GM23338 (cell line): ENCODE measurements around the gene ESYT2.

Experiments used
- CREB1 ChIP-seq: fragments of 250-450 bp; sonication (Bioruptor Pico); IDR thresholded peaks from 2 replicates; pipeline ENCODE4 v1.5.0; 2020; ENCODE audit warnings: low read depth, mild to moderate bottlenecking, moderate library complexity
- EZH2 ChIP-seq: fragments of 200-600 bp; sonication (generic); IDR thresholded peaks from one replicate; pipeline ENCODE4 v1.8.0; 2017; ENCODE audit warnings: antibody characterized with exemption, mild to moderate bottlenecking, low read depth; ENCODE audit not compliant: unreplicated experiment
- EZH2phosphoT487 ChIP-seq: fragments of 200-600 bp; sonication (generic); IDR thresholded peaks from one replicate; pipeline ENCODE4 v1.8.1; 2018; ENCODE audit warnings: antibody characterized with exemption; ENCODE audit not compliant: unreplicated experiment
- NANOG ChIP-seq: IDR thresholded peaks from 2 replicates; pipeline ENCODE4 v1.6.1; 2016; ENCODE audit warnings: antibody characterized with exemption, borderline replicate concordance
- POLR2AphosphoS5 ChIP-seq: IDR thresholded peaks from 2 replicates; pipeline ENCODE4 v1.6.1; 2016; ENCODE audit warnings: antibody characterized with exemption, low read depth
- ZNF114 ChIP-seq: fragments of 250-450 bp; sonication (Bioruptor Pico); IDR thresholded peaks from 2 replicates; pipeline ENCODE4 v1.5.0; 2020; ENCODE audit warnings: mild to moderate bottlenecking, moderate library complexity
- TF ChIP-seq, protein P1 (sequence below), 2 experiments: fragments of 200-600 bp in 1 of 2; sonication (generic) in 1 of 2; conservative IDR thresholded peaks; 2 replicates each; pipeline versions ENCODE4 v1.5.1 to v1.6.1; 2016 to 2017; ENCODE audit warnings: antibody characterized with exemption in 2 of 2, low read depth in 2 of 2, mild to moderate bottlenecking in 2 of 2, moderate library complexity in 1 of 2
- TF ChIP-seq, protein P2 (sequence below): IDR thresholded peaks from one replicate; pipeline ENCODE4 v1.6.1; 2018; ENCODE audit warnings: antibody characterized with exemption; ENCODE audit not compliant: unreplicated experiment
- TF ChIP-seq, protein P3 (sequence below): IDR thresholded peaks from 2 replicates; pipeline ENCODE4 v1.6.1; 2016; ENCODE audit warnings: antibody characterized with exemption

DNA sequence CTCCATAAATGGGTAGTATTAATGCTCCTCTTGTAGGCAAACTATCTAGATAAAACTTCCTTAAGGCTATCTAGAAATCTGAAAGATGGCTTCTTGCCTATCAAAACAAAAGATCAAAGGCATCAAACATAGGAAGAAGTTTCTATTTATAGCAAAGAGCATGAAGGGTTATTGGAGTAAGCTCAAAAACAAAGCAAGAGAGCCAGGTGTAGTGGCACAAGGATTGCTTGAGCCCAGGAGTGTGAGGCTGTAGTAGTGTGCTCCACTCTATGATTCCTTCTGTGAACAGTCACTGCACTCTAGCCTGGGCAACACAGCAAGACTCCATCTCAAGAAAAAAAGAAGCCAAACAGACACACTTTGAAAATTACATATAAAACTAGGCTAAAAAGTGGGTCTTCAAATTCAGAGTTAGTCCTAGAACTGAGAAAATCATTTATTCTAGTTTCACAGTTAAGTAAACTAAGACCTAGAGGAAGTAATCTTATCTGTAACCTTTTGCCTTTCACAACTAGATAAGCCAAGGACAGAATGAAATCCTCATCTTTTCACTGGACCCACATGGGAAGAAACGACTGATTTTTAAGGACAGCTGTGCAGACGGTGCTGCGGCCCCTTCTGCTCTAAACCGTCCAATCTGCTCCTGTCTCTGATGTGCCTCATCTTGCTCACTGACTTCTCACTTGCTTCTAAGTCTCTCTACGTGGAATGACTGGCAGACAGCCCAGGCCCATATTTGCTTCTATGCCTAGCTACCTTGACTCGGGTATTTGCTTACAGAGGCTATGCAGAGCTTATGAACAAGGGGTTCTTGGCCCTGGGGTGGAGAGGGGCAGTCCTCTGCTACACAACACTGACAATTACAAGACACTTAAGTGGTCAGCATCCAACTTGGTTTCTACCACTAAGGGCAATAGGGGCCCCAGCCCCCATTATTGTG is 50.0 kb downstream of the ESYT2 start:
- TF ChIP-seq, protein P1, sequence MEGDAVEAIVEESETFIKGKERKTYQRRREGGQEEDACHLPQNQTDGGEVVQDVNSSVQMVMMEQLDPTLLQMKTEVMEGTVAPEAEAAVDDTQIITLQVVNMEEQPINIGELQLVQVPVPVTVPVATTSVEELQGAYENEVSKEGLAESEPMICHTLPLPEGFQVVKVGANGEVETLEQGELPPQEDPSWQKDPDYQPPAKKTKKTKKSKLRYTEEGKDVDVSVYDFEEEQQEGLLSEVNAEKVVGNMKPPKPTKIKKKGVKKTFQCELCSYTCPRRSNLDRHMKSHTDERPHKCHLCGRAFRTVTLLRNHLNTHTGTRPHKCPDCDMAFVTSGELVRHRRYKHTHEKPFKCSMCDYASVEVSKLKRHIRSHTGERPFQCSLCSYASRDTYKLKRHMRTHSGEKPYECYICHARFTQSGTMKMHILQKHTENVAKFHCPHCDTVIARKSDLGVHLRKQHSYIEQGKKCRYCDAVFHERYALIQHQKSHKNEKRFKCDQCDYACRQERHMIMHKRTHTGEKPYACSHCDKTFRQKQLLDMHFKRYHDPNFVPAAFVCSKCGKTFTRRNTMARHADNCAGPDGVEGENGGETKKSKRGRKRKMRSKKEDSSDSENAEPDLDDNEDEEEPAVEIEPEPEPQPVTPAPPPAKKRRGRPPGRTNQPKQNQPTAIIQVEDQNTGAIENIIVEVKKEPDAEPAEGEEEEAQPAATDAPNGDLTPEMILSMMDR (conservative IDR thresholded peaks at IDR 0.05; ENCODE audit: low read depth in 2 of 2): no peak
- TF ChIP-seq EZH2phosphoT487: no peak
- no peak for TF ChIP-seq POLR2AphosphoS5
- no peak for TF ChIP-seq EZH2
- no peak for TF ChIP-seq NANOG
- no peak for TF ChIP-seq CREB1 (CRISPR knock-in tag)
- TF ChIP-seq, protein P2, sequence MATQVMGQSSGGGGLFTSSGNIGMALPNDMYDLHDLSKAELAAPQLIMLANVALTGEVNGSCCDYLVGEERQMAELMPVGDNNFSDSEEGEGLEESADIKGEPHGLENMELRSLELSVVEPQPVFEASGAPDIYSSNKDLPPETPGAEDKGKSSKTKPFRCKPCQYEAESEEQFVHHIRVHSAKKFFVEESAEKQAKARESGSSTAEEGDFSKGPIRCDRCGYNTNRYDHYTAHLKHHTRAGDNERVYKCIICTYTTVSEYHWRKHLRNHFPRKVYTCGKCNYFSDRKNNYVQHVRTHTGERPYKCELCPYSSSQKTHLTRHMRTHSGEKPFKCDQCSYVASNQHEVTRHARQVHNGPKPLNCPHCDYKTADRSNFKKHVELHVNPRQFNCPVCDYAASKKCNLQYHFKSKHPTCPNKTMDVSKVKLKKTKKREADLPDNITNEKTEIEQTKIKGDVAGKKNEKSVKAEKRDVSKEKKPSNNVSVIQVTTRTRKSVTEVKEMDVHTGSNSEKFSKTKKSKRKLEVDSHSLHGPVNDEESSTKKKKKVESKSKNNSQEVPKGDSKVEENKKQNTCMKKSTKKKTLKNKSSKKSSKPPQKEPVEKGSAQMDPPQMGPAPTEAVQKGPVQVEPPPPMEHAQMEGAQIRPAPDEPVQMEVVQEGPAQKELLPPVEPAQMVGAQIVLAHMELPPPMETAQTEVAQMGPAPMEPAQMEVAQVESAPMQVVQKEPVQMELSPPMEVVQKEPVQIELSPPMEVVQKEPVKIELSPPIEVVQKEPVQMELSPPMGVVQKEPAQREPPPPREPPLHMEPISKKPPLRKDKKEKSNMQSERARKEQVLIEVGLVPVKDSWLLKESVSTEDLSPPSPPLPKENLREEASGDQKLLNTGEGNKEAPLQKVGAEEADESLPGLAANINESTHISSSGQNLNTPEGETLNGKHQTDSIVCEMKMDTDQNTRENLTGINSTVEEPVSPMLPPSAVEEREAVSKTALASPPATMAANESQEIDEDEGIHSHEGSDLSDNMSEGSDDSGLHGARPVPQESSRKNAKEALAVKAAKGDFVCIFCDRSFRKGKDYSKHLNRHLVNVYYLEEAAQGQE: no peak
- TF ChIP-seq, protein P3, sequence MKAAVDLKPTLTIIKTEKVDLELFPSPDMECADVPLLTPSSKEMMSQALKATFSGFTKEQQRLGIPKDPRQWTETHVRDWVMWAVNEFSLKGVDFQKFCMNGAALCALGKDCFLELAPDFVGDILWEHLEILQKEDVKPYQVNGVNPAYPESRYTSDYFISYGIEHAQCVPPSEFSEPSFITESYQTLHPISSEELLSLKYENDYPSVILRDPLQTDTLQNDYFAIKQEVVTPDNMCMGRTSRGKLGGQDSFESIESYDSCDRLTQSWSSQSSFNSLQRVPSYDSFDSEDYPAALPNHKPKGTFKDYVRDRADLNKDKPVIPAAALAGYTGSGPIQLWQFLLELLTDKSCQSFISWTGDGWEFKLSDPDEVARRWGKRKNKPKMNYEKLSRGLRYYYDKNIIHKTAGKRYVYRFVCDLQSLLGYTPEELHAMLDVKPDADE: no peak
- no peak for TF ChIP-seq ZNF114 (CRISPR knock-in tag)
